ENCODE data around the gene TNNI3. TPM values are rescaled to one million over a fixed set of nuclear protein-coding genes. Genes with fewer than 3 reads are reported as not detected.

TNNI3 gene
- total and polyA plus RNA-seq, 2 donors (not counting 3 experiments of a cell fraction or from before 2014, with no cell fraction given) = not detected

- ChIA-PET POLR2A (no interaction called here), CTCF (interaction anchor here (0.6 to 1.9 kb wide), 17 partner anchors 9 to 301 kb away, joined by 3 to 16 read pairs (median 4); partner anchors contain the start of genes PPP1R12C, PPP6R1, SYT5 and TNNI3)
- intact Hi-C loops (cut with micrococcal nuclease) = loop anchor here (1.0 to 5.0 kb wide), 4 partner anchors 51 to 439 kb away; partner anchors contain the start of genes KMT5C, PPP6R1 and ZNF865
- Histone ChIP-seq H3K9me1 (replicated peaks; ENCODE audit: control insufficient read depth, extremely low read depth, insufficient read depth, low read length) (no peaks in the 10 kb centered on the region), H3K9ac (replicated peaks; ENCODE audit: extremely low read depth, insufficient read depth, low read length) (no peak within 1 kb of the TSS), H4K20me1 (replicated peaks; ENCODE audit: control insufficient read depth, extremely low read depth, insufficient read depth, low read length) (no peaks in the 10 kb centered on the region), H3K36me3 (ENCODE audit: control insufficient read depth in 2 of 2, extremely low read depth in 1 of 2, insufficient read depth in 2 of 2, low read length in 2 of 2) (no peaks in the 10 kb centered on the region), H3K9me3 (replicated peaks; ENCODE audit: control insufficient read depth, insufficient read depth, low read length) (no peaks in the 10 kb centered on the region), H3K79me2 (ENCODE audit: control insufficient read depth, insufficient read depth, low read length) (no peaks in the 10 kb centered on the region), H2AFZ (ENCODE audit: low read depth, low read length) (peak within 1 kb of the TSS; percentile 74), H3K4me2 (ENCODE audit: insufficient read depth, low read length) (peak within 1 kb of the TSS; percentile 36), H3K27me3 (ENCODE audit: control insufficient read depth in 2 of 2, insufficient read depth in 2 of 2, low read length in 2 of 2) (peaks cover 8 to 15% of the 10 kb centered on the region in 2 experiments), H3K4me1 (ENCODE audit: control insufficient read depth, extremely low read depth, insufficient read depth, low read length) (no peaks in the 10 kb centered on the region), H3K27ac (ENCODE audit: insufficient read depth, low read depth, low read length) (no peak within 1 kb of the TSS), H3K4me3 (replicated peaks in 1 of 3; ENCODE audit: insufficient read depth in 1 of 3, low read depth in 1 of 3, low read length in 3 of 3) (peak within 1 kb of the TSS in 2 of 3 experiments; percentile 25 to 52)
- dilution Hi-C loops (cut with MboI; ENCODE audit: extremely low pct_ligation_motif_present, low sequenced_read_pairs) = no loop called here
- TF ChIP-seq CTCF (IDR thresholded peaks at IDR 0.05; ENCODE audit: extremely low read depth in 1 of 2, insufficient read depth in 1 of 2, low read depth in 1 of 2, low read length in 2 of 2) (no peak), POLR2A (IDR thresholded peaks at IDR 0.05; ENCODE audit: low read depth, low read length) (no peak), JUN (IDR thresholded peaks at IDR 0.05; ENCODE audit: borderline replicate concordance, insufficient read depth, insufficient read length, low read depth) (no peak), POLR2AphosphoS5 (IDR thresholded peaks at IDR 0.05; ENCODE audit: insufficient read depth, low read depth, low read length) (no peak), FOS (IDR thresholded peaks at IDR 0.05; ENCODE audit: borderline replicate concordance, insufficient read depth, low read length) (no peak), GATA2 (IDR thresholded peaks at IDR 0.05; ENCODE audit: insufficient read depth, insufficient read length, low read depth, low read length) (no peak), EZH2 (IDR thresholded peaks at IDR 0.05; ENCODE audit: borderline replicate concordance, low read depth, low read length, severe bottlenecking) (no peak), MAX (IDR thresholded peaks at IDR 0.05; ENCODE audit: insufficient read depth, insufficient read length) (no peak), MYC (IDR thresholded peaks at IDR 0.05; ENCODE audit: low read depth, low read length) (no peak)
- FAIRE-seq (peak; percentile 99), DNase-seq (ENCODE audit: low read depth, low spot score) (peak; percentile 97)
- BruUV-seq (replicated peaks) = no TSS peak
Observed at GRCh38 chr19:55166530-55167268, 9.2 kb upstream of the TNNI3 start, which contains the start of gene DNAAF3. Gene DNAAF3 (minus strand): TSS chr19:55166613. CDS start chr19:55166413, 200 bp downstream.
